Measurements from ENCODE around the gene IL10RB.
"Not testable (repeated sequence)": the region's sequence is repeated elsewhere in the genome, so short reads cannot be mapped to it uniquely, and the experiment has no call there.

Gene IL10RB

GRCh38 chr21:33266050-33266788 is at the start of gene IL10RB:
IL10RB (plus strand) TSS chr21:33266367; CDS start chr21:33266466, 99 bp downstream.
- peak; percentile 78 for DNase-seq (ENCODE audit: low spot score)

DNA sequence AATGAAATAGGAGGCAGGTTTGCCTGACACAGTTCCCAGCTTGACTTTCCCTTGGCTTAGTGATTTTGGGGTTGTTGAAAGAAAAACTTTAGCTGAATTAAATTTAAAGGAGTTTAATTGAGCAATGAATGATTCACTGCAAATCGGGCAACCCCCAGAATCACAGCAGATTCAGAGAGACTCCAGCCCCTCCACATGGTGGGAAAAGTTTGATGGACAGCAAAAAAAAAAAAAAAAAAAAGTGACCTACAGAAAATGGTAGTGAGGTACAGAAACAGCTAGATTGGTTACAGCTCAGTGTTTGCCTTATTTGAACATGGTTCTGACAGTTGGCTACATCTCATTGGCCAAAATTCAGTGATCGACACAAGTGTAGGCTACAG is 49.0 kb upstream of the IL10RB start:
- DNase-seq (ENCODE audit: low spot score): no peak

- no peak for DNase-seq (ENCODE audit: low spot score)
These were observed 46.9 kb upstream of the IL10RB start for GRCh38 chr21:33219300-33219699.

DNA sequence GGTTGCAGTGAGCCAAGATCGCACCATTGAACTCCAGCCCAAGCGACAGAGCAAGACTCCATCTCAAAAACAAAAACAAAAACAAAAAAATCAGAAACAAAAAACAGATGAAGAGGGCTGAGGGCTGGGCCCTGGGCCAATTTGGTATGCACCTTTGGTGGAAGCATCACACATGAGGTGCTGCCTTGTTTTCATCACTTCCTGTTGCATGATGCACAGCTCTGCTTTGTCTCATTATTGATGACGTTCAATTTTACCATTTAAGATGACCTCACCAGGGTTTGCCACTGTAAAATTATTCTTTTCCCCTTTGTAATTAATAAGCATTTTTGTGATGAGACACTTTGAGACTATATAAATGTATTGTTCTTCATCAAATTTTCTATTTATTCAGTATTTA is 46.2 kb upstream of the IL10RB start:
- DNase-seq (ENCODE audit: low spot score): no peak

DNA sequence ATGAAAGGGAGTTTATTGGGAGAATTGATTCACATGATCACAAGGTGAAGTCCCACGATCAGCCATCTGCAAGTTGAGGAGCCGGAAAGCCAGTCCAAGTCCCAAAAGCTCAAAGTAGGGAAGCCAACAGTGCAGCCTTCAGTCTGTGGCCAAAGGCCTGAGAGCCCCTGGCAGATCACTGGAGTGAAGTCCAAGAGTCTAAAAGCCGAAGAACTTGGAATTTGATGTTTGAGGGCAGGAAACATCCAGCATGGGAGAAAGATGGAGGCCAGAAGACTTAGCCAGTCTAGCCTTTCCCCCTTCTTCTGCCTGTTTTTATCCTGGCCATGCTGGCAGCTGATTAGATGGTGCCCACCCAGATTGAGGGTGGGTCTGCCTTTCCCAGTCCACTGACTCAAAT is 40.8 kb upstream of the IL10RB start:
- not testable (repeated sequence) for DNase-seq (ENCODE audit: low spot score)

DNA sequence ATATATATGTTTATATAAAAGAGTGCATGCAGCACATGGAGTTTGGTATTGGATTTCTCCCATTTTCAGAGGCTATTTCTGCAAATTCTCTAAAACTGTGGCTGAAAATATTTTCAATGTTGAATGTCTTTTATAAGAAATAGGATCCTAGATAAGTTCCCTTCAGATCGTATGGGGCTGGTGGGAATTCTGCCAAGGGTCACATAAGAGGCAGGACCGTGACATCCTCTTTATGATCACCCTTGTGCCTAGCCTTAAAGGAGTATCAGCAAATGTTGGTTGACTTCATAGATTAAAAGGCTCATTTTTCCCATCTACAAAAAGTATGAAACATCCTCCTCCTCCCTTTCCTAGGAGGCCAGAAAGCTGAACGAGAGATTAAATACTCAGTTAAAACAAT is 37.7 kb upstream of the IL10RB start:
- no peak for DNase-seq (ENCODE audit: low spot score)

DNA sequence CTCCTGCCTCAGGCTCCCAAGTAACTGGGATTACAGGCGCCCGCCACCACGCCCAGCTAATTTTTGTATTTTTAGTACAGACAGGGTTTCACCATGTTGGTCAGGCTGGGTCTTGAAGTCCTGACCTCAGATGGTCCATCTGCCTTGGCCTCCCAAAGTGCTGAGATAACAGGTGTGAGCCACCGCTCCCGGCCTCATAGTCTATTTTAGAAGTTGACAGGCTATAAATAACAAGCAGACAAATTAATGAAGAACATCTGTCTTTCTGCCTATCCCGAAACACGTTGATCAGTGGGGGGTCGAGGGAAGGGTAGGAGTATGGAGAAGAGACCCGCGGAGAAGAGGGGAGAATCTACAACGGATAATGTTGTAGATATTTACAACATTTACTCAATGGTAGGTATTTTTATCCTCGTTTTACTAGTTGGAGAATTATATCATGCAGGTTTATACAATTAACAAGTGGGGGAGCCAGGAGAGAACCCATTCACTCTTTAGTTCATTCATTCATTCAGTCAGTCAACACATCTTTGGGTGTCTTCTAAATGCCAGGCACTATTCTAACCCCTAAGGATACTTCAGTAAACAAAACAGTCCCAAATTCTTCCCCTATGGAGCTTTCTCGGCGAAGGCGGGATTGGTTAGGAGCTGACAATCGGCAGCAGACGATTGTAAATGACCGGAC is 36.9 kb upstream of the IL10RB start:
- DNase-seq (ENCODE audit: low spot score): no peak

- DNase-seq (ENCODE audit: low spot score): peak; percentile 76
These were observed 36.2 kb upstream of the IL10RB start, which contains the start of gene IFNAR2 for GRCh38 chr21:33229784-33230544. IFNAR2 (plus strand) TSS chr21:33229938; CDS start chr21:33241923, 11,985 bp downstream.

DNA sequence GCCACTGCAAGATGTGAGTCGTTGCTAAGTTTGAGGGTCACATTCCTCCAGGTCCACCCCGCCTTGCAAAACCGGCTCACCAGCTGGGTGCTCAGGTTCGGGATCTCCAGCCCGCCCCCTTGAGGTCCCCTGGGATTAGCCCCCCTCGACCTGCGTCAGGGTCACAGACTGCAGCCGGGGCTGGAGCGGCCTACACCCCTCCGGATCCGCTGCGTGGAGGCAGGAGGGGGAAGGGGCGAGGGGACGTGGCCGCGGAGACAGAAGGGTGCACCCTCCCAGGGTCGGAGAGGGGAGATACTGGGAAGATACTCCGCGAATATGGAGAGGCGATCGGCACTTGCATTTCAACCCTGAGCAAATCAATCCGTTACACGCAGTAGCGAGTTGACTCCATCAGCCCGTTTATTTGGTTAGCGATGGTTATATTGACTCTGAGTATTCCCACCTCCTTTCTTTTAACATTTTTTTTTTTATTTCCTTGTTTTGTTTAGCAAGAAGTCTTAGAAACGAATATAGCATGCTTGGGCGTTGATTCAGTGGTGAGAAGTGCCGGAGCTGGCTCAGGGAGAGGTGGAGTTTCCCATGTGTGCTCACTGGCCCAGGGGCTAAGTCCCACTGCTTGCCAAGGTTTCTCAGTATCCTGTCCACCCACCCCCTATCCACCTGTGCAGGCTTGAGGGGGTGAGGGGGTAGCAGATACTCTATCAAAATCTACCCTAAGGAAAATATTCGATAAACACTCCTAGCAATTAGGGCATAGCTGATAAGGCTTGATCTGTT is 35.4 kb upstream of the IL10RB start:
- DNase-seq (ENCODE audit: low spot score): peak; percentile 65

DNA sequence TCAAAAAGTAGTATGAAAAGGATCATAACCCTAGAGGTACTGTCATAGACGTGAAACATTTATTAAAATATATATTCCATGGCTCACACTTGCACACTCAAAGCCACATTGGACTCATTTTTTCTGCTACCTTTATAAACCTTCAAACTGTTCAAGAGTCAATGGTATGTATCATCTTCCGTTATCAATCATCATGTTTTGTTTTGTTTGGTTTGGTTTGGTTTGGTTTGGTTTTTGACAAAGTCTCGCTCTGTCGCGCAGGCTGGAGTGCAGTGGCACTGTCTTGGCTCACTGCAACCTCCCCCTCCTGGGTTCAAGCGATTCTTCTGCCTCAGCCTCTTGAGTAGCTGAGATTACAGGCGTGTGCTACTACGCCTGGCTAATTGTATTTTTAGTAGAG is 34.6 kb upstream of the IL10RB start:
- no peak for DNase-seq (ENCODE audit: low spot score)

- DNase-seq (ENCODE audit: low spot score): no peak
These were observed 33.7 kb upstream of the IL10RB start for GRCh38 chr21:33232291-33233034.

GRCh38 chr21:33234635-33235520 is 31.3 kb upstream of the IL10RB start:
- DNase-seq (ENCODE audit: low spot score): no peak

DNA sequence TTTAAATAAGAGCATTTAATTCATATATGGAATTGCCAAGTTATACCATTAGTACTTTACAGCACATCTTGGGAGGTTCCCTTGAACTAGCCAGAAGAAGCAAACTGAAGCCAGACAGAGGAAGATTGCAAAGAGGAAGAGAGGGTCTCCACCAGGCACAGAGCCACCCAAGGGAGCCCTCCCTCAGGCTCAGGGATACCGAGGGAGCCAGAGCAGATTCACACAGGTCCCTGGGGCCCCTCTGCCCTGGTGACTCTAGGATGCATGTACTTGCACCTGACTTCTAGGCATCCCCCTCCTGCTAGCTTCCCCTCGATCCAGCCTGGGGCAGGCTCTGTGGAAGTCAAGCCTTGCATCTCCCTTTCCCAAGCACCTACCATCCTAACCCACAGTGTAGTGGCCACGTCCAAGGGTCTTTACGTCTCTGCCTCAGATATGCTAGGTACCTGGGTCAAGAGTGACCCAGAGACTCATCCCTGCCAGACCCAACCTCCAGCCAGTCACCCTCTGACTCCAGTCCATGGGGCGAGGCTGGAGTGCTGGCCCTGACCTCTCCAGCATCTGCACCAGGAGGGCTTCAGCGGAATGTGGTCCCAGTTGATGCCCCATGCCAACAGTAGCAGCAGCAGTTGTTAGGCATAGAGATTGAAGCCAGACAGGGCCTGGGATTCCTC is 30.0 kb upstream of the IL10RB start:
- DNase-seq (ENCODE audit: low spot score): no peak

- DNase-seq (ENCODE audit: low spot score): no peak
These were observed 29.4 kb upstream of the IL10RB start for GRCh38 chr21:33236766-33237165.

DNA sequence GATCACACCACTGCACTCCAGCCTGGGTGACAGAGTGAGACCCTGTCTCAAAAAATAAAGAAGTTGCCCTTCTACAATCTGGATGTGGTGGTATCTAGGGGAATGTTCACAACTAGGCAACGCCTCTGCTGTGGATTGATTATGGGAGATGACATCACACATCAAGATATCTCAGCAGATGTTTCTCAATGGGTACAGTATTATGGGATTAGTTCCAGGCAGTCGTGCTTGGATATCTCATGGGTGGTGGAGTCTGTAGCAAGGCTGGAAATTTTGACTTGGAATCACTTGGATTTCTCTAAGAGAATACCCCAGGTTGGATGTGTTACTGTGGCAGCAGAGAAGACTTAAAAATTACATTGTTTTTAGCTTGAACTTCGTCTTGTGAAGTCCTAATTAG is 28.7 kb upstream of the IL10RB start:
- DNase-seq (ENCODE audit: low spot score): no peak

GRCh38 chr21:33238146-33238545 is 28.0 kb upstream of the IL10RB start:
- DNase-seq (ENCODE audit: low spot score): no peak

GRCh38 chr21:33238565-33239255 is 27.5 kb upstream of the IL10RB start:
- DNase-seq (ENCODE audit: low spot score): no peak

GRCh38 chr21:33239559-33240127 is 26.5 kb upstream of the IL10RB start:
- DNase-seq (ENCODE audit: low spot score): not testable (repeated sequence)

GRCh38 chr21:33240404-33240803 is 25.8 kb upstream of the IL10RB start:
- DNase-seq (ENCODE audit: low spot score): no peak

Measured in globus pallidus (tissue), 1 donor.